A549 (cell line): ENCODE measurements around the gene ZFYVE9.

ENCODE experiments used
- CTCF ChIP-seq: fragments of >200 bp; sonication (Bioruptor Twin); formaldehyde crosslinking; IDR thresholded peaks from 3 replicates; pipeline ENCODE4 v1.5.1; 2016
- KDM1A ChIP-seq: fragments of 200-600 bp; sonication (generic); IDR thresholded peaks from 2 replicates; pipeline ENCODE4 v1.6.1; 2016; ENCODE audit warnings: low read depth, mild to moderate bottlenecking
- MAFK ChIP-seq: fragments of 450-650 bp; IDR thresholded peaks from 2 replicates; pipeline ENCODE4 v1.6.1; 2014; ENCODE audit not compliant: partially characterized antibody
- MYC ChIP-seq: IDR thresholded peaks from 2 replicates; pipeline ENCODE4 v1.6.1; 2012; ENCODE audit warnings: mild to moderate bottlenecking, inconsistent platforms, low read length, improper control_type of control experiment, borderline replicate concordance
- POLR2A ChIP-seq: IDR thresholded peaks from 2 replicates; pipeline ENCODE4 v1.6.1; 2012; ENCODE audit warnings: mild to moderate bottlenecking, low read length
- POLR2AphosphoS2 ChIP-seq: conservative IDR thresholded peaks from 2 replicates; pipeline ENCODE4 v1.6.1; 2012; ENCODE audit warnings: low read length, improper control_type of control experiment, inconsistent platforms
- RNF2 ChIP-seq: fragments of 200-600 bp; sonication (generic); IDR thresholded peaks from 2 replicates; pipeline ENCODE4 v1.6.1; 2016; ENCODE audit warnings: low read depth, mild to moderate bottlenecking, antibody characterized with exemption, moderate library complexity, borderline replicate concordance
- SREBF2 ChIP-seq: fragments of 450-650 bp; IDR thresholded peaks from 2 replicates; pipeline ENCODE4 v1.6.1; 2014; ENCODE audit warnings: mild to moderate bottlenecking, moderate library complexity
- USF2 ChIP-seq: fragments of 450-650 bp; IDR thresholded peaks from 2 replicates; pipeline ENCODE4 v1.6.1; 2014; ENCODE audit warnings: antibody characterized with exemption
- ZNF302 ChIP-seq: fragments of 250-450 bp; sonication (Bioruptor Pico); IDR thresholded peaks from 2 replicates; pipeline ENCODE4 v1.9.0; 2021; ENCODE audit warnings: inconsistent platforms, mild to moderate bottlenecking, moderate library complexity

GRCh38 chr1:52127181-52128180 is 14.4 kb upstream of the ZFYVE9 start:
- TF ChIP-seq CTCF (peak; percentile 77), MAFK (no peak), KDM1A (no peak), POLR2A (no peak), ZNF302 (CRISPR knock-in tag) (no peak), USF2 (no peak), POLR2AphosphoS2 (no peak), MYC (no peak), SREBF2 (no peak), RNF2 (no peak)
